Stimulated activated naive B cell treated with anti-CD40 and anti-IgM and Interleukin-4, amounts not matched to agents 10 μg/mL and 1 μg/mL and 100 μg/mL, for 72 hours (primary cell): ENCODE measurements around the gene RPL12.

Experiments
- ATAC-seq, 2 donors: fragments of 150-1000 bp; cut with Tn5 transposase; replicated peaks; 2 replicates each; pipeline ENCODE4 v1.10.0; 2021; ENCODE audit warnings: moderate library complexity in 1 of 2
- DNase-seq: peaks from one replicate; pipeline ENCODE4 v3.0.0; 2021
- H3K27ac Mint-ChIP-seq: one replicate; pipeline ENCODE4 v1.8.0; 2022; ENCODE audit warnings: mild to moderate bottlenecking, mixed read lengths
- H3K27me3 Mint-ChIP-seq, 2 donors: one replicate each; pipeline ENCODE4 v1.8.0; 2022; ENCODE audit warnings: mixed read lengths in 2 of 2
- H3K36me3 Mint-ChIP-seq, 2 donors: one replicate each; pipeline ENCODE4 v1.8.0; 2022; ENCODE audit warnings: mixed read lengths in 2 of 2, mild to moderate bottlenecking in 1 of 2
- H3K4me1 Mint-ChIP-seq, 2 donors: one replicate each; pipeline ENCODE4 v1.8.0; 2022; ENCODE audit warnings: mixed read lengths in 2 of 2, mild to moderate bottlenecking in 1 of 2
- H3K4me3 Mint-ChIP-seq, 2 donors: one replicate each; pipeline ENCODE4 v1.8.0; 2022; ENCODE audit warnings: mild to moderate bottlenecking in 2 of 2, mixed read lengths in 2 of 2, moderate library complexity in 1 of 2
- H3K9me3 Mint-ChIP-seq, 2 donors: one replicate each; pipeline ENCODE4 v1.8.0; 2022; ENCODE audit warnings: mixed read lengths in 2 of 2, mild to moderate bottlenecking in 1 of 2

Gene RPL12

DNA sequence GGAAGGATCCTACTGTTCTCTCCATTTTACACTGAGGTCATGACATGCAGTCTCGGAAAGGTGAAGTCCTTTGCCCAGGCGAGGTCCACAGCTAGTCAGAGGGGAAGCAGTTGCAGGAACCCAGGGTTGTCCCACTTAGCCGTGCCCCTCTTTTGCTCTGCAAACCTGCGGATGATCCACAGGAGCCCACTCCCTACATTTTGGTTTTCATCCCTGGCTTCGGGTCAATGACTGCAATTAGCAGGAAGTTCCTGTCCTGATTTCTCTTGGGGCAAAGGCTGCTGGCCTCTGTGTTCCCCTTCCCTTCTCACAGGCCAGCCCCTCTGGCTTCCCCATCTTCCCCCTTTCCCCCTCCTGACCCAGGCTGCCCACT lies 52.9 kb downstream of the RPL12 start:
- peaks cover 3 to 9% of the 10 kb centered on the region in 2 donors for H3K27me3 Mint-ChIP-seq
- H3K9me3 Mint-ChIP-seq: no peaks in the 10 kb centered on the region
- H3K36me3 Mint-ChIP-seq: peaks cover 6% of the 10 kb centered on the region in 2 donors
- peak overlapping the region; percentile 85 to 88 for H3K4me3 Mint-ChIP-seq
- peaks cover 12 to 18% of the 10 kb centered on the region in 2 donors for H3K4me1 Mint-ChIP-seq
- peak overlapping the region; percentile 76 for H3K27ac Mint-ChIP-seq
- ATAC-seq (no peak), DNase-seq (no peak)
